ENCODE data around the gene NALCN. TPM values are rescaled to one million over a fixed set of nuclear protein-coding genes. Genes with fewer than 3 reads are reported as not detected.

NALCN gene
- total RNA-seq, 1 donor from 2014 or later, result 0.35 TPM

GRCh38 chr13:101248739-101249514 lies 167.4 kb downstream of the NALCN start:
- no peak for DNase-seq (ENCODE audit: low read depth, low spot score)
- H3K27ac Mint-ChIP-seq (ENCODE audit: unreplicated experiment), result no peak overlapping the region
- H3K4me3 Mint-ChIP-seq, result no peak overlapping the region
- H3K27me3 Mint-ChIP-seq (ENCODE audit: low read depth), result no peaks in the 10 kb centered on the region
- no peaks in the 10 kb centered on the region for H3K36me3 Mint-ChIP-seq (ENCODE audit: low read depth)
- H3K4me1 Mint-ChIP-seq, result no peaks in the 10 kb centered on the region
- peaks cover 10% of the 10 kb centered on the region for H3K9me3 Mint-ChIP-seq
- TF ChIP-seq, protein P1, sequence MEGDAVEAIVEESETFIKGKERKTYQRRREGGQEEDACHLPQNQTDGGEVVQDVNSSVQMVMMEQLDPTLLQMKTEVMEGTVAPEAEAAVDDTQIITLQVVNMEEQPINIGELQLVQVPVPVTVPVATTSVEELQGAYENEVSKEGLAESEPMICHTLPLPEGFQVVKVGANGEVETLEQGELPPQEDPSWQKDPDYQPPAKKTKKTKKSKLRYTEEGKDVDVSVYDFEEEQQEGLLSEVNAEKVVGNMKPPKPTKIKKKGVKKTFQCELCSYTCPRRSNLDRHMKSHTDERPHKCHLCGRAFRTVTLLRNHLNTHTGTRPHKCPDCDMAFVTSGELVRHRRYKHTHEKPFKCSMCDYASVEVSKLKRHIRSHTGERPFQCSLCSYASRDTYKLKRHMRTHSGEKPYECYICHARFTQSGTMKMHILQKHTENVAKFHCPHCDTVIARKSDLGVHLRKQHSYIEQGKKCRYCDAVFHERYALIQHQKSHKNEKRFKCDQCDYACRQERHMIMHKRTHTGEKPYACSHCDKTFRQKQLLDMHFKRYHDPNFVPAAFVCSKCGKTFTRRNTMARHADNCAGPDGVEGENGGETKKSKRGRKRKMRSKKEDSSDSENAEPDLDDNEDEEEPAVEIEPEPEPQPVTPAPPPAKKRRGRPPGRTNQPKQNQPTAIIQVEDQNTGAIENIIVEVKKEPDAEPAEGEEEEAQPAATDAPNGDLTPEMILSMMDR (conservative IDR thresholded peaks at IDR 0.05), result no peak

DNA sequence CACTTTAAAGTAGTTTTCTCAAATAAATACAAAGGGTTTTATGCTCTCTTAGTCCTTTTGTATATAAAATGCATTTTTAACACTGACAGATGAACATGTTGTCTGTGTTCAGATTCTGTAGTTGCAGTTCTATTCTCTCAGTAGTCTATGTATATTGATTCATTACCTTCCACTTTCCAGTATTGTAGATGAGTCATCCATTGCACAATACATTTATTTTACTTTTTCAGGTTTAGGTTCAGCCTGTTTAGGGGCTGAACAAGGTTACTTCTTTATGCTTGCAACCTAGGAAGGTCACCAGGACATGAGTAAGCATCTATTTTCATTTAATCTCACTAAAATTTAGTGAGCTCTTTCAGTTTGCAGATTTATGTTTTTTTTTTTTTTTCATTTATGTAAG lies 173.6 kb downstream of the NALCN start:
- no peaks in the 10 kb centered on the region for H3K36me3 Mint-ChIP-seq (ENCODE audit: low read depth)
- H3K27ac Mint-ChIP-seq (ENCODE audit: unreplicated experiment), result no peak overlapping the region

DNA sequence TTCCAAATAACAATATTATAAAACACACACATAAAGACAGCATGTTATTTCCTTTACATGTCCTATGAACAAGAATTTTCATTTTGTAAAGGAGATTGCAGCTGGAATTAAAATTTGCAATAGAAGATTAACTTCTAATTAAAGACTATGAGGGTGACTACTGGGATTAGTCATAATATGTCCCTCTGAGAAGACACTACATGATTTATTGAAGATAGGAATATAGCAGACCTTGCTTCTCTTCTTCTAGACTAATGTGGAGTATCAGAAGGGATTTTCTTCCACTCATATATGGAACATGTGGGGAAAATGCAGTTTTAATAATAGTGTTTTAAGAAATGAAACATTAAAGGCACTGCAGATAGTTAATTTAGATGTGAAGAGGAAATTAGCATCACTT lies 177.8 kb downstream of the NALCN start:
- Mint-ChIP-seq H3K4me1 (no peaks in the 10 kb centered on the region), H3K36me3 (ENCODE audit: low read depth) (no peaks in the 10 kb centered on the region), H3K27me3 (ENCODE audit: low read depth) (no peaks in the 10 kb centered on the region), H3K9me3 (no peaks in the 10 kb centered on the region), H3K4me3 (no peak overlapping the region), H3K27ac (ENCODE audit: unreplicated experiment) (no peak overlapping the region)
- TF ChIP-seq, protein P1 (conservative IDR thresholded peaks at IDR 0.05), result no peak
- no peak for DNase-seq (ENCODE audit: low read depth, low spot score)

More for the DNA sequence above, 173.6 kb downstream of the NALCN start:
- Mint-ChIP-seq H3K27me3 (ENCODE audit: low read depth) (no peaks in the 10 kb centered on the region), H3K4me3 (no peak overlapping the region), H3K9me3 (peaks cover under 1% of the 10 kb centered on the region), H3K4me1 (no peaks in the 10 kb centered on the region)
- DNase-seq (ENCODE audit: low read depth, low spot score), result no peak
- TF ChIP-seq, protein P1 (conservative IDR thresholded peaks at IDR 0.05), result no peak

GRCh38 chr13:101231751-101232428 lies 184.4 kb downstream of the NALCN start:
- Mint-ChIP-seq H3K4me1 (no peaks in the 10 kb centered on the region), H3K27me3 (ENCODE audit: low read depth) (no peaks in the 10 kb centered on the region), H3K9me3 (peaks cover 7% of the 10 kb centered on the region), H3K36me3 (ENCODE audit: low read depth) (no peaks in the 10 kb centered on the region), H3K4me3 (no peak overlapping the region), H3K27ac (ENCODE audit: unreplicated experiment) (no peak overlapping the region)
- DNase-seq (ENCODE audit: low read depth, low spot score), result no peak
- TF ChIP-seq, protein P1 (conservative IDR thresholded peaks at IDR 0.05), result no peak

GRCh38 chr13:101230271-101230890 lies 185.9 kb downstream of the NALCN start:
- H3K9me3 Mint-ChIP-seq, result peaks cover 8% of the 10 kb centered on the region
- H3K4me1 Mint-ChIP-seq, result no peaks in the 10 kb centered on the region
- no peak for DNase-seq (ENCODE audit: low read depth, low spot score)
- TF ChIP-seq, protein P1 (conservative IDR thresholded peaks at IDR 0.05), result no peak
- H3K27me3 Mint-ChIP-seq (ENCODE audit: low read depth), result no peaks in the 10 kb centered on the region
- no peak overlapping the region for H3K27ac Mint-ChIP-seq (ENCODE audit: unreplicated experiment)
- no peak overlapping the region for H3K4me3 Mint-ChIP-seq
- no peaks in the 10 kb centered on the region for H3K36me3 Mint-ChIP-seq (ENCODE audit: low read depth)

Measured in neural crest cell (in vitro differentiated cells).